Measurements from ENCODE around the gene PRRT3. TPM values are rescaled to one million over a fixed set of nuclear protein-coding genes. Genes with fewer than 3 reads are reported as not detected.

The PRRT3 gene
- total and polyA plus RNA-seq, 2 donors (not counting 3 experiments of a cell fraction or from before 2014, with no cell fraction given): 1.5 TPM

GRCh38 chr3:9914011-9914410 is 38.2 kb downstream of the PRRT3 start:
- H3K27me3 ChIP-seq (ENCODE audit: control insufficient read depth in 2 of 2, insufficient read depth in 2 of 2, low read length in 2 of 2): no peaks in the 10 kb centered on the region
- TF ChIP-seq POLR2AphosphoS5 (IDR thresholded peaks at IDR 0.05; ENCODE audit: insufficient read depth, low read depth, low read length): no peak
- no peak for TF ChIP-seq EZH2 (IDR thresholded peaks at IDR 0.05; ENCODE audit: borderline replicate concordance, low read depth, low read length, severe bottlenecking)
- TF ChIP-seq POLR2A (IDR thresholded peaks at IDR 0.05; ENCODE audit: low read depth, low read length): no peak
- TF ChIP-seq MYC (IDR thresholded peaks at IDR 0.05; ENCODE audit: low read depth, low read length): no peak
- TF ChIP-seq GATA2 (IDR thresholded peaks at IDR 0.05; ENCODE audit: insufficient read depth, insufficient read length, low read depth, low read length): no peak
- TF ChIP-seq FOS (IDR thresholded peaks at IDR 0.05; ENCODE audit: borderline replicate concordance, insufficient read depth, low read length): no peak
- TF ChIP-seq JUN (IDR thresholded peaks at IDR 0.05; ENCODE audit: borderline replicate concordance, insufficient read depth, insufficient read length, low read depth): no peak
- TF ChIP-seq CTCF (IDR thresholded peaks at IDR 0.05; ENCODE audit: extremely low read depth in 1 of 2, insufficient read depth in 1 of 2, low read depth in 1 of 2, low read length in 2 of 2): no peak
- TF ChIP-seq, protein P1, sequence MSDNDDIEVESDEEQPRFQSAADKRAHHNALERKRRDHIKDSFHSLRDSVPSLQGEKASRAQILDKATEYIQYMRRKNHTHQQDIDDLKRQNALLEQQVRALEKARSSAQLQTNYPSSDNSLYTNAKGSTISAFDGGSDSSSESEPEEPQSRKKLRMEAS (IDR thresholded peaks at IDR 0.05; ENCODE audit: insufficient read depth, insufficient read length): no peak
- POLR2A ChIA-PET: no interaction called here
- no peak overlapping the region for H3K4me2 ChIP-seq (ENCODE audit: insufficient read depth, low read length)
- intact Hi-C loops (cut with micrococcal nuclease) (no loop called here), dilution Hi-C loops (cut with MboI; ENCODE audit: extremely low pct_ligation_motif_present, low sequenced_read_pairs) (no loop called here)
- no peaks in the 10 kb centered on the region for H4K20me1 ChIP-seq (replicated peaks; ENCODE audit: control insufficient read depth, extremely low read depth, insufficient read depth, low read length)
- DNase-seq (ENCODE audit: low read depth, low spot score) (no peak), FAIRE-seq (no peak)
- H3K9ac ChIP-seq (replicated peaks; ENCODE audit: extremely low read depth, insufficient read depth, low read length): no peak overlapping the region
- no peaks in the 10 kb centered on the region for H3K36me3 ChIP-seq (ENCODE audit: control insufficient read depth in 2 of 2, extremely low read depth in 1 of 2, insufficient read depth in 2 of 2, low read length in 2 of 2)
- no peaks in the 10 kb centered on the region for H3K79me2 ChIP-seq (ENCODE audit: control insufficient read depth, insufficient read depth, low read length)
- no peak overlapping the region for H3K27ac ChIP-seq (ENCODE audit: insufficient read depth, low read depth, low read length)
- CTCF ChIA-PET: interaction anchor here (0.7 to 1.3 kb wide), 6 partner anchors 8 to 65 kb away, joined by 3 to 4 read pairs (median 3); no protein-coding TSS in a partner anchor
- no peak overlapping the region for H3K4me3 ChIP-seq (replicated peaks in 1 of 3; ENCODE audit: insufficient read depth in 1 of 3, low read depth in 1 of 3, low read length in 3 of 3)
- BruUV-seq (replicated peaks): no TSS peak
- no peaks in the 10 kb centered on the region for H3K9me1 ChIP-seq (replicated peaks; ENCODE audit: control insufficient read depth, extremely low read depth, insufficient read depth, low read length)
- H3K9me3 ChIP-seq (replicated peaks; ENCODE audit: control insufficient read depth, insufficient read depth, low read length): no peaks in the 10 kb centered on the region
- H2AFZ ChIP-seq (ENCODE audit: low read depth, low read length): no peak overlapping the region
- H3K4me1 ChIP-seq (ENCODE audit: control insufficient read depth, extremely low read depth, insufficient read depth, low read length): peaks cover 13% of the 10 kb centered on the region
